Thoracic aorta (tissue), 2 donors: ENCODE measurements around the gene RAB40C. TPM values are rescaled to one million over a fixed set of nuclear protein-coding genes. Genes with fewer than 3 reads are reported as not detected.

Experiments used
- ATAC-seq: fragments of 150-250 bp; one replicate; pipeline ENCODE4 v1.8.0; 2017; ENCODE audit warnings: low read depth; ENCODE audit not compliant: insufficient number of reproducible peaks, low FRiP score
- DNase-seq: peaks from one replicate; pipeline ENCODE4 v3.0.0-alpha.2; 2020; ENCODE audit warnings: low spot score
- H3K27ac ChIP-seq, 2 donors: fragments of 200-600 bp; sonication (generic); 1 replicate in 1 of 2; 2 replicates in 1 of 2; pipeline ENCODE4 v1.5.1; 2016; ENCODE audit warnings: mild to moderate bottlenecking in 2 of 2, moderate library complexity in 2 of 2
- H3K27me3 ChIP-seq: fragments of 200-600 bp; sonication (generic); replicated peaks from 2 replicates; pipeline ENCODE4 v1.6.0; 2016; ENCODE audit warnings: mild to moderate bottlenecking; ENCODE audit not compliant: insufficient read depth
- H3K36me3 ChIP-seq: fragments of 200-600 bp; sonication (generic); one replicate; pipeline ENCODE4 v1.5.1; 2016
- H3K4me1 ChIP-seq, 2 donors: fragments of 200-600 bp; sonication (generic); 1 replicate in 1 of 2; 2 replicates in 1 of 2; pipeline versions ENCODE4 v1.5.1 to v1.6.0; 2016; ENCODE audit warnings: low read depth in 2 of 2, mild to moderate bottlenecking in 1 of 2; ENCODE audit not compliant: control insufficient read depth in 1 of 2
- H3K4me3 ChIP-seq: fragments of 200-600 bp; sonication (generic); 2 replicates; pipeline ENCODE4 v1.5.1; 2016; ENCODE audit warnings: mild to moderate bottlenecking
- H3K9me3 ChIP-seq: fragments of 200-600 bp; sonication (generic); 2 replicates; pipeline ENCODE4 v1.5.1; 2016
- total RNA-seq, 2 donors: library from RNA; depleted of rRNA; stranded (reverse); fragments of >200 nt; gene quantifications; one replicate each; pipeline versions ENCODE4 v1.1.0 to v1.2.3, GENCODE V29; 2016
- TF ChIP-seq, protein P1 (sequence below): fragments of 200-600 bp; sonication (generic); IDR thresholded peaks from one replicate; pipeline ENCODE4 v1.5.1; 2019; ENCODE audit warnings: antibody characterized with exemption

The RAB40C gene
- total RNA-seq, 2 donors from 2014 or later = 19.0 to 25.9 TPM

DNA sequence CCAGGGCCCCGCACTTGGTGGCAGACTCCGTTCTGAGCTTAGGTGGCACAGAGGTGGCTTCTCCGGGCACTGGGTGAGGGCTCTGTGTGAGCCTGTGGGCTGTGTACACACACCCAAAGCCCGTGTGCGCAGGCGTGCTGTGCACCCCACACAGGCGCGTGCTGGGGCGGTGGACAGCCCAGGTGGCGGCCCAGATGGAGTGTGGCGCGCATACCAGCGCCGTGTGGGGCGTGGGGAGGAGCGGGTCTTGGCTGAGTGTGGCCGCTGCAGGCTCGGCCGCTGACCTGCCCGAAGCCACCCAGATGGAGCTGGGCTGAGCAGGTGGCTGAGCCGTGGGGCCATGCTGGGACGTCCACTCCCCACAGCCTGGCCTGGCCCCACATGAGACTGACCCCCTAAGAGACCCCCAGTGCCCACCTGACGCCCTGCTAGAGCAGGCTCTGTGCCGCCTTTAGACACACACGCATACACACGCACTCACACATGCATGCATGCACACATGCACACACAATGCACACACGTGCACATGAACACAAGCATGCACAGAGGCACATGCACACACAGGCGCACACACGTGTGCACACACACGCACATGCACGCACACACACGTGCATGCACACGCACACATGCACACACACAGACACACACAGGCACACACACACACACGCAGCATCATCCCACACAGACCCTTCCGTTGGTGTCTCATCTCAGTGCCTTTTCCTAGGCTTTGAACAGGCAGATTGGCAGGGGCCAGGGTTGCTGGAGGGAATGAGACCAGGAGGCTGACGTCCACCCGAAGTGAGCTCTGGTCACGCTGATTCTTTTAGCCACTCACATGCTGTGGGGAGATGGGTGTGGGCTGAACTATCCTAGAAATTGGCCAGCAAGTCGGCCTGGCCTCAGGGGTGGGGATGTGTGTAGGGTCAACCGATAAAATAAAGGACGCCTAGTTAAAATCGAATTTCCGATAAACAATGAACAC is 27.6 kb upstream of the RAB40C start:
- Histone ChIP-seq H3K27me3 (no peaks in the 10 kb centered on the region), H3K27ac (no peak overlapping the region), H3K4me3 (no peak overlapping the region), H3K36me3 (no peaks in the 10 kb centered on the region), H3K4me1 (peaks cover 14 to 20% of the 10 kb centered on the region in 2 donors), H3K9me3 (no peaks in the 10 kb centered on the region)
- DNase-seq (no peak), ATAC-seq (no peak)
- TF ChIP-seq, protein P1, sequence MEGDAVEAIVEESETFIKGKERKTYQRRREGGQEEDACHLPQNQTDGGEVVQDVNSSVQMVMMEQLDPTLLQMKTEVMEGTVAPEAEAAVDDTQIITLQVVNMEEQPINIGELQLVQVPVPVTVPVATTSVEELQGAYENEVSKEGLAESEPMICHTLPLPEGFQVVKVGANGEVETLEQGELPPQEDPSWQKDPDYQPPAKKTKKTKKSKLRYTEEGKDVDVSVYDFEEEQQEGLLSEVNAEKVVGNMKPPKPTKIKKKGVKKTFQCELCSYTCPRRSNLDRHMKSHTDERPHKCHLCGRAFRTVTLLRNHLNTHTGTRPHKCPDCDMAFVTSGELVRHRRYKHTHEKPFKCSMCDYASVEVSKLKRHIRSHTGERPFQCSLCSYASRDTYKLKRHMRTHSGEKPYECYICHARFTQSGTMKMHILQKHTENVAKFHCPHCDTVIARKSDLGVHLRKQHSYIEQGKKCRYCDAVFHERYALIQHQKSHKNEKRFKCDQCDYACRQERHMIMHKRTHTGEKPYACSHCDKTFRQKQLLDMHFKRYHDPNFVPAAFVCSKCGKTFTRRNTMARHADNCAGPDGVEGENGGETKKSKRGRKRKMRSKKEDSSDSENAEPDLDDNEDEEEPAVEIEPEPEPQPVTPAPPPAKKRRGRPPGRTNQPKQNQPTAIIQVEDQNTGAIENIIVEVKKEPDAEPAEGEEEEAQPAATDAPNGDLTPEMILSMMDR = no peak

DNA sequence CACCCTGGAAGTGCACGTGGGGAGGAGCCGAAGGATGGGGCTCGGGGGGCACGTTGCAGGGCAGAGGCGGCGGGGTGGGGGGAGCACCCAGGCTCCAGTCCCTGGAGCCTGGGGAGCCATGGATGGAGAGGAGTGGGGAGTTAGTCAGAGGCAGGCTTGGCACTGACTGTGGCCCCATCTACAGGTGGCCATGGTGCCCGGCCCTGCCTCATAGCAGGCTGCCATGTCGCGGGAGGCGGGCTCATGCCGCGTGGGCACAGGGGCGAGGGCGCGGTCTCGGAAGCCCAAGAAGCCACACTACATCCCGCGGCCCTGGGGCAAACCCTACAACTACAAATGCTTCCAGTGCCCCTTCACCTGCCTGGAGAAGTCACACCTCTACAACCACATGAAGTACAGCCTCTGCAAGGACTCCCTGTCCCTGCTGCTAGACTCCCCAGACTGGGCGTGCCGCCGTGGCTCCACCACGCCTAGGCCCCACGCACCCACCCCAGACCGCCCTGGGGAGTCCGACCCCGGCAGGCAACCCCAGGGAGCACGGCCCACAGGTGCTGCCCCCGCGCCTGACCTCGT is 26.7 kb upstream of the RAB40C start:
- no peak overlapping the region for H3K27ac ChIP-seq
- ATAC-seq (no peak), DNase-seq (no peak)
- H3K4me3 ChIP-seq = no peak overlapping the region
- H3K36me3 ChIP-seq = no peaks in the 10 kb centered on the region
- H3K27me3 ChIP-seq = no peaks in the 10 kb centered on the region
- H3K9me3 ChIP-seq = no peaks in the 10 kb centered on the region
- TF ChIP-seq, protein P1 = no peak
- H3K4me1 ChIP-seq = peaks cover 15 to 22% of the 10 kb centered on the region in 2 donors

DNA sequence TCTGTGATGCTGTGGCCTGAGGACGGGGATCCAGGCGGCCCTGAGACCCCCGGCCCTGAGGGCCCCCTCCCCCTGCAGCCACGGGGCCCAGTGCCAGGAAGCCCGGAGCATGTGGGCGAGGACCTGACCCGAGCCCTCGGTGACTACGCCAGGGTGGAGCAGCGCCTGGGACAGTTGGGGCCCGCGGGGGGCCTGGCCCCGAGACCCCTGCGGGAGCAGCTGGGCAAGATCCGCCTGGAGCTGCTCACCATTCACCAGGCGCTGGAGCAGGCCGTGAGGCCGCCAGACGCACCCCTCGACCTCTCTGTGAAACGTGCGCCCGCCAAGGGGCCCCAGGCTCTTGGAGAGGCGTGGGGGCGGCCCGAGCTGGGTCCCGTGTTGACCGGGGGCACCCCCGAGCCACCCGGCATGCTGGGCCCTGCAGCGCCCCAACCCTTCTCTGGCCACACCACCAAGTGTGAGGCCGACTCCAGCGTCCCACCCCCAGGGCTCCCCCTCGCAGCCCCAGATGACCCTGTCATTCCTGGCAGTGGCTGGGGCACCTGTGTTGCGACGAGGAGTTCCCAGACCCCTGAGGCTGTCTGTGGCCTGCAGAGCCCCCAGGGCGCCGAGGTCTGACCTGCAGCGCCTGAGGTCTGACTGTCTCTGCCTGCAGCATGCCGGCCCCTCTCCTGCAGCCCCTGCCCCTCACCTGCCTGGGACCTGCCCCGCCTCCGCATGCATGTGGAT is 25.0 kb upstream of the RAB40C start:
- ATAC-seq = no peak
- Histone ChIP-seq H3K27ac (no peak overlapping the region), H3K4me3 (no peak overlapping the region), H3K36me3 (no peaks in the 10 kb centered on the region), H3K4me1 (peaks cover 21 to 29% of the 10 kb centered on the region in 2 donors), H3K9me3 (no peaks in the 10 kb centered on the region), H3K27me3 (no peaks in the 10 kb centered on the region)
- TF ChIP-seq, protein P1 = no peak
- DNase-seq = no peak

GRCh38 chr16:565419-566330 is 24.2 kb upstream of the RAB40C start:
- Histone ChIP-seq H3K4me1 (peaks cover 23 to 32% of the 10 kb centered on the region in 2 donors), H3K4me3 (peak overlapping the region; percentile 64), H3K27ac (no peak overlapping the region), H3K27me3 (no peaks in the 10 kb centered on the region), H3K9me3 (no peaks in the 10 kb centered on the region), H3K36me3 (no peaks in the 10 kb centered on the region)
- DNase-seq (no peak), ATAC-seq (no peak)
- TF ChIP-seq, protein P1 = no peak
